ENCODE data around the gene PASK. TPM values are rescaled to one million over a fixed set of nuclear protein-coding genes. Genes with fewer than 3 reads are reported as not detected.
A peak's percentile ranks its signal among the peaks of the same experiment; 100 is the strongest.

PASK gene
- total and polyA plus RNA-seq, 7 donors: 1.4 to 16.4 (median 4.4) TPM

DNA sequence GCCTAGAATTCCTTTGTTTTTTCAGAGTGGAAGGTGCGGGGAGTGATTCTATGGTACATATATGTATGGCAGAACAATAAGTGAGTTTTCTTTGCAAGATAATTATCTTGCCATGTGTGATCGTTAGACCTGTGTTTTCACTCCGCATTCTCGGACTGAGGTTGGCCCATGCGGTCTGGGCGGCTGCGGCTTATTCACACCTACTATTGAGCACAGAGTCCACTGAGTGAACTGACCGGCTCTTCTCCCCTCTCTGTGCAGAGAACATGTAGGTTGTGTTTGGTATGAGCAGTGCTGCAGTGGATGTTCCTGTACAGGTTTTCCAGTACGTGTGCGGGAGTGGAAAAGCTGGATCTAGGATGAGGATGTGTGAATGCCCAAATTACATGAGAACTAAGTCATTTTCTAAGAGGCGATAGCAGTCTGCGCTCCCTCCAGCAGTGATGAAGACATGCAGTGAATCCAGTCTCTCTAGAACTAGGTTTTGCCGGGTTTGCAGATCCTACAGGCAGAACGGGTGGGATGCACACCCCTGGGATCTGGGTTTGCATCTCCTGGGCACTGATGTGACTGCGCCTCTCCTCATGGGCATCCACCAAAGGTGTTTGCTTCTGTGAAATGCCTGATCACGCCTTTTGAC lies 74.3 kb downstream of the PASK start:
- Histone ChIP-seq H3K36me3 (peaks cover 4 to 18% (median 11%) of the 10 kb centered on the region in 4 donors), H3K27ac (no peak overlapping the region), H3K4me3 (no peak overlapping the region), H3K9me3 (no peaks in the 10 kb centered on the region), H3K4me1 (no peaks in the 10 kb centered on the region), H3K27me3 (peaks cover 0 to 21% (median 11%) of the 10 kb centered on the region in 3 donors)
- intact Hi-C loops (cut with DNase I): no loop called here
- no peak for DNase-seq
- TF ChIP-seq, protein P1, sequence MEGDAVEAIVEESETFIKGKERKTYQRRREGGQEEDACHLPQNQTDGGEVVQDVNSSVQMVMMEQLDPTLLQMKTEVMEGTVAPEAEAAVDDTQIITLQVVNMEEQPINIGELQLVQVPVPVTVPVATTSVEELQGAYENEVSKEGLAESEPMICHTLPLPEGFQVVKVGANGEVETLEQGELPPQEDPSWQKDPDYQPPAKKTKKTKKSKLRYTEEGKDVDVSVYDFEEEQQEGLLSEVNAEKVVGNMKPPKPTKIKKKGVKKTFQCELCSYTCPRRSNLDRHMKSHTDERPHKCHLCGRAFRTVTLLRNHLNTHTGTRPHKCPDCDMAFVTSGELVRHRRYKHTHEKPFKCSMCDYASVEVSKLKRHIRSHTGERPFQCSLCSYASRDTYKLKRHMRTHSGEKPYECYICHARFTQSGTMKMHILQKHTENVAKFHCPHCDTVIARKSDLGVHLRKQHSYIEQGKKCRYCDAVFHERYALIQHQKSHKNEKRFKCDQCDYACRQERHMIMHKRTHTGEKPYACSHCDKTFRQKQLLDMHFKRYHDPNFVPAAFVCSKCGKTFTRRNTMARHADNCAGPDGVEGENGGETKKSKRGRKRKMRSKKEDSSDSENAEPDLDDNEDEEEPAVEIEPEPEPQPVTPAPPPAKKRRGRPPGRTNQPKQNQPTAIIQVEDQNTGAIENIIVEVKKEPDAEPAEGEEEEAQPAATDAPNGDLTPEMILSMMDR (IDR thresholded peaks at IDR 0.05): no peak
- 94 to 95% methylated on average over 16 of the region's 16 CpGs for WGBS, 2 donors

DNA sequence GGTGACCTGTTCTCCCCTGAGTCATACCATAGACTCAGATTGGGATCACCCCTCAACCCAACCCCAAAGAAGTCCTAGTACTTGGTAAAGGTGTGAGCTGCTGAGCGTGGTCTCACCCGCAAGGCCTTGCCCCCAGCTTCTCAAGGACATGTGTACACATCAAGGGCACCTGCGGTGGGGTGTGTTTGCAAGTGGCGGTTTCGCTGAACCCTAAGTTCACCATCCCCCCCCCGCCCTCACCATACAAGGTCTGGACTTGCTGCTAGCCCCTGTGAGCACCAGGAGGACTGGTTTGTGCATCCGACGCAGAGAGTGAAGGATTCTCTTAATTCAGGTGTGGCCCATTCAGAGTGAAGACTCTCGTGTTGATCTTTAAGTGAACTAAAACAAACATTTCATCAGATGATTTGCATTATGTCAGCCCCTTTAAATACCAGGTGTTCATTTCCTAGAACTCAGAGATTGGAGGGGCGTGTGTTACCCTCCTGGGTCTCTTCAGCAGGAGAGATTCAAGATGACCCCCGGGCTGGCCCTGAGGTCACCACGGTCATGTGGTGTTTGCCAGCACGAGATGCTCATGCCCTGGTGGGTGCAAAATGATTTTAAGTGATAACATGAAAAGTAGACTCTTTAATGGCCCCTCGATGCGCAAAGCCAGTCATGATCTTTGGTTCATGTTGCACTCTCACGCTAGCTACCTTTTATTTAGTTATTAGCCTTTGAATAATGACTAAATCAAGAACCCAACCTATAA lies 75.0 kb downstream of the PASK start:
- peak; percentile 48 for DNase-seq
- WGBS, 2 donors: 90 to 92% methylated on average over 16 of the region's 16 CpGs
- no peak overlapping the region for H3K4me3 ChIP-seq
- intact Hi-C loops (cut with DNase I): no loop called here
- no peaks in the 10 kb centered on the region for H3K9me3 ChIP-seq
- peaks cover 4 to 18% (median 11%) of the 10 kb centered on the region in 4 donors for H3K36me3 ChIP-seq
- TF ChIP-seq POLR2AphosphoS5 (IDR thresholded peaks at IDR 0.05): no peak
- TF ChIP-seq POLR2A (IDR thresholded peaks at IDR 0.05): no peak
- TF ChIP-seq, protein P1 (IDR thresholded peaks at IDR 0.05): no peak
- no peak for TF ChIP-seq EP300 (IDR thresholded peaks at IDR 0.05)
- H3K4me1 ChIP-seq: no peaks in the 10 kb centered on the region
- H3K27ac ChIP-seq: no peak overlapping the region
- peaks cover 0 to 29% (median 11%) of the 10 kb centered on the region in 3 donors for H3K27me3 ChIP-seq

- peak; percentile 43 for DNase-seq
- no peak for TF ChIP-seq POLR2A (IDR thresholded peaks at IDR 0.05)
- TF ChIP-seq POLR2AphosphoS5 (IDR thresholded peaks at IDR 0.05): no peak
- TF ChIP-seq, protein P1 (IDR thresholded peaks at IDR 0.05): no peak
- no peak for TF ChIP-seq EP300 (IDR thresholded peaks at IDR 0.05)
- Histone ChIP-seq H3K4me3 (no peak overlapping the region), H3K36me3 (peaks cover 4 to 18% (median 11%) of the 10 kb centered on the region in 4 donors), H3K9me3 (no peaks in the 10 kb centered on the region), H3K27ac (no peak overlapping the region), H3K4me1 (no peaks in the 10 kb centered on the region), H3K27me3 (peaks cover 0 to 29% (median 17%) of the 10 kb centered on the region in 3 donors)
- 77 to 80% methylated on average over 25 of the region's 25 CpGs for WGBS, 2 donors
- intact Hi-C loops (cut with DNase I): no loop called here
These were observed 75.9 kb downstream of the PASK start for GRCh38 chr2:241073166-241074064.

DNA sequence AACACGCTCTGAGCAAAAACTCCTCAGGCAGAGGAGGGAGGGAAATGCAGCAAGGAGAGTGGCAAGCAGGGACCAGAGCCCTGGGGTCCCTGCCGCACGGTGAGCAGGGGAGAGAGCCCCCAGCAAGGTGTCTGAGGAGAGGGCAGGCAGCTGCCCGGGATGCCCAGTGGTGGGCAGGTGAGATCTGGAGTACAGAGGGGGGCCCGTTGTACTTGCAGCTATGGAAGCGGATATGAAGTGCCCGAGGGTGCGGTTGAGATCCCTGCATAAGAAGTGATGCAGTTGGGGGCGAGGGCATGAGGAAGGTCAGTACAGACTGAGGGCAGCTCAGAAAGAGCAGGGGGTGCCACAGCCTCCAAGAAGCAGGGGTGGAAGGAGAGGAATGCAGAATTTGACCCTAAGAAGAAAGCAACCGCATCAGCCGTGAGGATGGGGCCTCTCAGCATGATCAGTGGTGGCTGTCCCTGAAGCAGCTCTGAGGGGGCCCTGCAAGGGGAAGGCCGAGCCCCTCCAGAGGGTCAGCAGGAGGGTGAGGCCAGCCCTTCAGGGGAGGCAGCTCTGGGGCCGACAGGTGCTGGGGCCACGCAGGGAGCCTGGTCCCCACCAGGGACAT lies 76.6 kb downstream of the PASK start:
- TF ChIP-seq POLR2AphosphoS5 (IDR thresholded peaks at IDR 0.05) (no peak), POLR2A (IDR thresholded peaks at IDR 0.05) (no peak), EP300 (IDR thresholded peaks at IDR 0.05) (no peak)
- TF ChIP-seq, protein P1 (IDR thresholded peaks at IDR 0.05): no peak
- Histone ChIP-seq H3K36me3 (peaks cover 4 to 18% (median 11%) of the 10 kb centered on the region in 4 donors), H3K27me3 (peaks cover 0 to 29% (median 18%) of the 10 kb centered on the region in 3 donors), H3K27ac (no peak overlapping the region), H3K4me3 (no peak overlapping the region), H3K4me1 (no peaks in the 10 kb centered on the region), H3K9me3 (no peaks in the 10 kb centered on the region)
- DNase-seq: no peak
- WGBS, 2 donors: 64 to 77% methylated on average over 14 of the region's 14 CpGs
- intact Hi-C loops (cut with DNase I): no loop called here

Measured in sigmoid colon (tissue), 7 donors.